Amniotic epithelial cell (primary cell): ENCODE data around the gene PNPLA2.

Source experiments
- DNase-seq: peaks from one replicate; pipeline ENCODE4 v3.0.0-alpha.2; 2010; ENCODE audit warnings: low read depth

Gene PNPLA2

DNA sequence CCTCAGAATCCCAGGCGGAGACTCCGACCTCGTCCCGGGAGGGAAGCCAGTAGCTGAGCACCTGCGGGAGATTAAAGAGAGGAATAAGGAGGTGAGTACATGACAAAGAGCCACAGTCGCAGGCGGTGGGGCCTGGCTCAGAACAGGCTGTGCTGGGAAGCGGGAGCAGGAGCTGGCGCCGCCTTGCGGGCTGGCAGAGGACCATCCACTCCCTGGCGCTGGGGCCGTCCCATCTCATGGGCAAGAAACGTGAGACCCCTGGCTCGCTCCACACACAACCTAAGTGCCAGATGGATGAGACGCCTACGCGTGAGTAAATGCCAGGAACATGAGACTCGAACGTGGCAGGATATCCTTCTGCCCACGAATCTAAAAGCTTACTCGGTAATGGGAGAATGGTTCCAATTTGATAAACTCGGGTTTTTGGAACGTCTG, 35.1 kb upstream of the PNPLA2 start:
- DNase-seq, result peak; percentile 72

DNA sequence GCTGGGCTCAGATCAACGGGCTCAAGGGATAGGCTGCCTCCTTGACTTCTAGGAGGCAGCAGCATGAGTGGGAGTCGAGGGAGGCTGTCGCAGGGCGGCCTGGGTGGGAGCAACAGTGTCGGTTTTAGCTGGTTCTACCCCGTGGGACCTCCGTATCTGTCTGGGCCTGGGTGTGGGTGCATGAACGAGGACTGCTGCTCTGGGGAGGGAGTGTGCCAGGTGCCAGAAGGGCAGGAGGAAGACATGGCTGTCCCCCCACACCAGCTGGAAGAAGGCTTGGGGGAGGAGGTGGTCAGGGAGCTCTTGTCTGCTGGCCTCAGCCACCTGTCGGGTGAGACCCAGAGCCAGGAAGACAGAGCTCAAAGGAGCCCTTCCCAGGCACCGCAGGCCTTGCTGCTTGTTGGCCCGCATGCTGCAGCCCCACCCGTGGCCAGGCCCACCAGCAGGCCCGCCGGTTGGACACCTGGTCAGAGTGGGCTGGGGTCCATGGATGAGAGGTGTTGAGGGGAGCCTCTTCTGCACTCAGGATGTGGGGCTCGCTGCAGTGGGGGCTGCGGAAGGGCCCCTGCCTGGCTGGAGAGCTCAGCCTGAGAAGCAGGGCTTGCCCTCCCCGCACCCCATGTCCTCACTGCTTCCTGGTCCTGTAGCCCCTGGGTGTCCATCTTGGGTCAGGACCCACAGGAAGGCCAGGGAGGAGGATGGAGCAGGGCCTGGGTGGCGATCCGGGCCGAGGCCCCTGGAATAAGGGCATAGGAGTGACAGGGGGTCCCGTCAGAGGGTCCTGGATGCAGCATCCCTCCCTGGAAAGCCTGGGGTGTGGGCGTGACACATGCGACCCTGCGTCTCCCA, 32.3 kb upstream of the PNPLA2 start:
- no peak for DNase-seq

DNA sequence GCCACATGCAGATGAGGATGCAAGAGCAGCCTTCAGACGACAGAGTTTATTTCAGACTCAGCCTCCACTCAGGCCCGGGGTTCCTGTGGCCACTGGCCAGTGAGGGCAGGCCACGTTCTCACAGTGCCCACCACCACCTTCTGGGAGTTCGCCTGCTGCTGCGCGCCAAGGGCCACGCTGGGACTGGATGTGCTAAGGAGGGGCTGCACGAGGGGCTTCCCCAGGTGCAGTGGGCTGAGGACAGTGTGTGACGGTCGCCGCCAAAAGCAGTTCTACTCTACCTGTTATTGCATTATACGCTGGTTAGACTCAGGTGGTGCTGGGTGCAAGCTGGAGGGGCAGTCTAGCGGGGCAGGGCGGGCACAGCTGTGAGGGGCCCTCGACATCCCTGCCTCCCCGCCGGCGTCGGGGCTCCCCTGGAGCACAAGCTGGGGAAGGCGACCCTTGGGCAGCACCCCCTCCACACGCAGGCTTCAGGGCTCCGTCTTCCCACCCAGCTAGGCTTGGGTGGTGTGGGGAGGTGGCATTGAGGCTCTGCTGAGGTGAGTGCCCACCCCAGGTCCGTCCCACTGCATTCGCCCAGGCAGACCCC, 31.5 kb upstream of the PNPLA2 start:
- DNase-seq, result no peak

DNA sequence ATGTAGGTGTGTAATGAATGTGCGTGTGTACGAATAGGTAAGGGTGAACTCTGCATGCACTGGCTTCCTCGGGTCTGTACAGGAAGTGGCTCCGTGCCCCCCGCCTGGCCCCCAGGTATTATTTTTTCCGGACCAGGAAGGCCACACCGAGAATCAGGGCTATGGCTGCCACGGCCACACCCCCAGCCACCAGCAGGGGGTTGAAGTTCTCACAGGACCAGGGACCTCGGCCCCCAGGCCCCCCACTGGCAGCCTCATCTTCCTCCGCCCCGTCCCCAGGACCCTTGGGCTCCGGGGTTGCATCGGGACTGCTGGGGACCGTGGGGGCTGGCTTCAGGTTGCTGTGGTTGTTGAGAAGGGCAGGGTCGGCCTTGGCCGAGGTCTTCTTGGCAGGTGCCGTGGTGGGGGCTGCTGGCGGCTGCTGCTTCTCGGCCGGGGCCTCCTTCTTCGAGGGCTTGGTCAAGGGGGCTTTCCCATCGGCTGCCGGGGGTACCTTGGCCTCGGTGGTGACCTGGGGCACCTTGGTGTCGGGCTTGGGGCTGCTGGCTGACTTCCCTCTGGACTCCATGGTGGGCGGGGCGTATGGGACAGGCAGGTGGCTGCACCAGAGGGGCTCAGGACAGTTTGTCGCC, 30.6 kb upstream of the PNPLA2 start:
- no peak for DNase-seq

- DNase-seq, result no peak
Observed at GRCh38 chr11:788953-789940, 29.5 kb upstream of the PNPLA2 start.

- no peak for DNase-seq
Observed at GRCh38 chr11:789943-790342, 28.8 kb upstream of the PNPLA2 start, which contains the start of gene CEND1. Gene CEND1 (minus strand): TSS chr11:790090. CDS start chr11:788576, 1,514 bp downstream.

DNA sequence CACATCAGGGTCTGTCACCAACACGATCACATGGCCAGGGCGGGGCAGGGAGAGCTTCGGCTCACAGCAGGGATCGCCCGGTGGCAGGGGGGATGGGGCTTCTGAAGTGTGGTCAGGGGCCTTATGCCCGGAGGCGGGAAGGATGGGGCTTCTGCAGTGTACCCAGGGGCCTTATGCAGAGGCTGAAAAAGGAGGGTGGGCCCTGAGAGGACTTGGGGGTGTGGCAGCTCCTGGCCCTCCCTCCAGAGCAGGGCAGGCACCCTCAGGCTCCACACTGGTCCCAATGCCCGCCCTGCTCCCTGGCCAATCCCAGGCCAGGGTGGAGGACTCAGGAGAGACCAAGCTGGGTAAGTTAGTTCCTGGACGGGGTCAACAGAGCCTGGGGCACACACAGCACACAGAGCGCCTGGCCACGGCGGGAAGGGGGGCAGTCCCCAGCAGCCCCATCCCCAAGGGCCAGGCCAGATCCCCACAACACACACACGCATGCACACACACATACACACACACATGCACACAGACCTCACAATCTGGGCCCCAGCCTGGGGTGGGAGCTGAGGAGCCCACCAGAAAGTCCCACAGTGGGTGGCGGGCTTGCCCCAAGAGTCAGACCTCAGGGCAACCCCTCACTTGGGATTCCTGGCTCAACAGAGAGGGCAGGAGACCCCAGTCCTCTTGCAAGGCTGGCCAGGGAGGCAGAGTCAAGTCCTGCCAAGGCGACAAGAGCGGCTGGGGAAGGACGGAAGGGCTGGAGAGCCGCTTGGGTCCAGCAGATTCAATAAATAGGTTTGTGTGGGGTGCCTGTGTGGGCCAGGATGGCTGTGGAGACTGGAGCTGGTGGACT, 27.8 kb upstream of the PNPLA2 start:
- DNase-seq, result no peak

GRCh38 chr11:791658-792534, 26.8 kb upstream of the PNPLA2 start:
- DNase-seq, result no peak

- no peak for DNase-seq
Observed at GRCh38 chr11:792535-792821, 26.2 kb upstream of the PNPLA2 start.

DNA sequence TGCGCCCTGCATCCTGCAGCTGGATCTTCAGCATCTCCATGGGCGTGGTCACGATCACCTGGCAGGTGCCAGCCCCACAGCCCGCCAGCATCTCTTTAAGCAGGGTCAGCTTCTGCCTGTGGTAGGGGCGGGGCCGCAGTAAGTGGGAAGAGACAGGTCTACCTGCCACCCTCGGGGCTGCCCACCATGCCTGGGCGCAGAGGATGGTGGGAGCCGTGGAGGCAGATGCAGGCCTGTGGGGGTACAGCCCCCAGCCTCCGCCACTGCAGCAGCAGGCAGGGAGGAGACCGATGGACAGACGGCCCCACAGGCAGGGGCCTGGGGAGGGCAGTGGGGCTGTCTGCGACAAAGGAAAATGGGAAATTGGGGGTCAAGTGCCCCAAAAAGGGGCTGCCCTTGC, 25.8 kb upstream of the PNPLA2 start:
- DNase-seq, result no peak

DNA sequence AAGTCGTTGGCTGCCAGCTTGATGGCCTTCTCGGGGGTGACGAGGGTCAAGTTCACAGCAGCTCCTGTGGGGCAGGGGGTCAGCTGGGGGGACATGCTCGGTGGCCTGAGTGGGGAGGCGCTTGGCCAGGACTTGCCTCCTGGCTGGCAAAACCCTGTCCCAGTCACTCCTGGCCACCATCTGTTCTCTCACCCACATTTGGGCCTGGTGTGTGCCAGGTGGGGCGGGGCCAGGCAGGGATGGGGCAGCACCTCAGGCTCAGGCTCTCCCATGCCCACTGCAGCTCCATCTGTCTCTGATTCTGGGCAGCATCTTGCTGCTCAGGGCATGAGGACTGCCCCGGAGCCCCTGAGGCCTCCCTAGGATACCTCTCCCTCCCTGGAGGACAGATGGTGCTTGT, 25.2 kb upstream of the PNPLA2 start:
- no peak for DNase-seq

DNA sequence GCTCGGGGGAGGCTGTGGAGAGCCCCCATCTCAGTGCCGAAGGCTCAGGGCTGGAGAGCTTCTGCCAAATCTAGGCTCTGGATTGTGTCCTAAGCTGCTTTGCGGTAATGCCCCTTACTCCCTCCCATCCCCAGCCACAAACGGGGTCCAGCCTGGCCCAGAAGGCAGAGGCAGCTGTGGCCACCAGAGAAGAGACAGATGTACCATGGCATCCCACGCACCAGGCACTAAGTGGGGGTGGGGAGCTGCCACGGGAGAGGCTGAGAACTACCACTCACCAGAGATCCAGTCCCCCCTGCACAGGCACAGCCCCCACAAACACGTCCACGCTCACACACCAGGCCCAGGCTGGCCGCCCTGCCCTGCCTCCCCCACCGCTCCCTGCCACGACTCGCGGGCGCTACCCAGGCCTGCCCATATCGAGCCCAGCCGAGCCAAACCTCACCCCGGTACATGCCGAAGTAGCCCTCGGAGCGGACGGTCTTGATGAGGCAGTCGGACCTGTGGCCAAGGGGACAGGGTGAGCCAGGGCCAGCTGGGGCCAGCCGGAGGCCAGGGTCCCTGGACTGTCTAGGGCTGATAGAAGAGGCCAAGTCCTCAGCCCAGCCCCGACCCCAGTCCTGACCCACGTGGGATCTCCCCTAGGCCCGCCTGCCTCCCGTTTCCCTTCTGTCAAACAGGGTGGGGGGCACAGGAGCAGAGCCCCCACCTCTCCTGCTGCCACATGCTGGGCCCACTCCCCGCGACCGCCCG, 24.5 kb upstream of the PNPLA2 start:
- no peak for DNase-seq

- no peak for DNase-seq
Observed at GRCh38 chr11:794766-795633, 23.7 kb upstream of the PNPLA2 start.

DNA sequence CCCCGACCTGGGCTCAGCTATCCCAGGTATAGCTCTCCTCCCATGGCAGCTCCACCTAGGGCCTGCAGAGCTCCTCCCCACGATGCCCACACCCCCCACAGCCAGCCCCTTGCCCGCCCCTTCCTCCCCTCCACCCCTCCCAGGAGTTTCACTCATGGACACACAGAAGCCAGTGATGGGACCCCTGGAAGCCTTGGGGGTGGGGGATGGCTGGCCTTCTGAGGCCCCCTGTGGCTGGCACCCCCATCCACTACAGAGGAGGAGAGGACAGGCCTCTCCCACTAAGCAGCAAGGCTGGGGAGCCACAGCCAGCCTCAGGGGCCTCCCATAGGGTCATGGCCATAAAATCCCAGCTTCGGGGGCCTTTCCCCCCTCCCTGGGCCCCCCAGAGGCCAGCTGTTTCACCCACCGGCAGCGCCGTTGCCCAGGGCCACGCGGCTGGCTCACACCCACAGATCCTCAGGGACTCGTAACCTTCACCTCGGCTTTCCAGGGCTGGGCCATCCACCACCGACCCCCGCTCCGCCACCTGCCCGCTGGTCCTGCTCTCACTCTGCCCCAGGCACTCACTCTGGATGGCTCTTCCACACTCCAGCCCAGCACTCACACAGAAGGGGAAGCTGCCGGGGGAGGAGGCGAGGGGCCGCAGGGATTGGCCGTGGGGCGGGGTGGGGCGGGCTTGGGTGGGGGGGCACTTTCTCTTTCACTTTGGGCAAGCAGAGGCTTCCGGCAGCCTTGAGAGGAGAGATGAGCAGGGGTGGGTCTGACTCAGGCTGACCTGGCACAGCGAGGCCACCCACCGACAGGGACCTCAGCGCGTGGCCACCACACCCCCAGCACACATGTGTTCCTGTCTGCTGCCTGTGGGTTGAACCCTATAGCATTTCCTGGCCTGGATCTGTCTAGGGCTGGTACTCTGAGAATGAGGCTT, 22.8 kb upstream of the PNPLA2 start:
- DNase-seq, result peak; percentile 82

DNA sequence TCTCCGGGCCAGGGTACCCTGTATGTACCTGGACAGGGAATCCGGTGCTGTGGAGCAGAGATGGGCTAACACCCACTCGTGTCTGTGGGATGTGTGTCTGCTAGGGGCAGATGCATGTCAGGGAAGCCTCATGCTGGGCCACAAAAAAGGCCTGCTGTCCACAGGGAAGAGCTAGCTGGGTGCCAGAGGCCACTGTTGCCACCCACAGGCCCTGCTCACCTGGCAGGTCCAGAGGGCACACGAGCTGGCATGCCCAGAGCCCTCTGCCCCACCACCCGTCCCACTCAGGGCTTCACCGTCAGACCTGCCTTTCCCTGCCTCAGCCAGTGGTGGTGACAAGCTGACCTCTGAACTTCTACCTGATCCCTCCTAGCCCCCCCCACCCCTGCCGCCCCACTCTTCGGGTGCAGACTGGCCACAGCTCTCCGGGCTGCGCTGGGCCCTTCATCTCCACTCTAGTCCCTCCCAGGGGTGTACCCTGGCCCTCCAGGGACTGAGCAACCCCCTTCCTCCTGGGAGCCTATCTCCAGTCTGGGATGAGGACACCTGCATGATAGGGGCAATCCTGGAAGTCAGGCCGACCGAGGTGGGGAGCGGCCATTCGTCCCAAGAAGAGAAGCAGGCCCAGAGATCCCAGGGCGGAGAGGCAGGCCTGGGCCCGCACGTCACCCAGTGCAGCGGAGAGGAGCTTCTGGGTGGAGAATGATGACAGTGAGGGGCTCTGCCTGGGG, 22.0 kb upstream of the PNPLA2 start:
- DNase-seq, result no peak

DNA sequence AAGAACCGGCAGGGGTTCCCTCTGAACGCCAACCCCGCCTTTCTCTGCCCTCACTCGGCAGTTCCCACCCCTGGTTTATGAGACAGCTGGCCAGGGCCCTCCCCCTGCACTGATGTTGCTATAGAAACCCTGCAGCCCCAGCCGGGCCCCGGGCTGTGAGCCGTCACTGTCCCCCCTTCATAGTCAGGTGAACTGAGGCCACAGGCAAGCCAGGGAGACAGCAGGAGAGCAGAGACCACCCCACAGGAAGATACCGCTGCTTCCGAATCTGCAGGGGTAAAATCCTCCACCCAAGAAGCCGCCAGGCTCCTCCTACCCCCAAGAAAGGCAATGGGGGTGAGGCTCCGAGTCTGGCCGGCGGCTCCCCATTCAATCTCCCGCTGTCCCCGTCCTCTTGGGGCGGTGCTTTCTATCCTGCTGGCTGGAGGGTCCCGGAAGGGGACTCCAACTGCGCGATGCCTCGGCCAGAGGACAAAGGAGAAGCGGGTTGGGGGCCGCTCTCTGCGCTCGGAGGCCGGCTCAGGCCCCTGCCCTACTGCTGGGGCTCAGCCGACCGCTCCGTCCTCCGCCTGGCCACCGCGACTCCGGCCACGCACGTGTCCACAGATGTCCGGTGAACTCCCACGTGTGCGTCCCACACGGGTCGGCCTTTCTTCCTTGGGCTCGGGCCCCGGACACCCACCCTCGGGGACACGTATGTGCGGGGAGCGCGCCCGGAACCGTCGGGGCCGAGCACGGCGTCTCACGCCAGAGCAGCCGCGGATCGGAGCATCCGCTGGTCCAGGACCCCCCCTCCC, 21.2 kb upstream of the PNPLA2 start:
- DNase-seq, result peak; percentile 70
